Measurements from ENCODE around the gene DROSHA. TPM values are rescaled to one million over a fixed set of nuclear protein-coding genes. Genes with fewer than 3 reads are reported as not detected.

DROSHA gene
- total RNA-seq, 1 experiment from 2014 or later = 106 TPM

DNA sequence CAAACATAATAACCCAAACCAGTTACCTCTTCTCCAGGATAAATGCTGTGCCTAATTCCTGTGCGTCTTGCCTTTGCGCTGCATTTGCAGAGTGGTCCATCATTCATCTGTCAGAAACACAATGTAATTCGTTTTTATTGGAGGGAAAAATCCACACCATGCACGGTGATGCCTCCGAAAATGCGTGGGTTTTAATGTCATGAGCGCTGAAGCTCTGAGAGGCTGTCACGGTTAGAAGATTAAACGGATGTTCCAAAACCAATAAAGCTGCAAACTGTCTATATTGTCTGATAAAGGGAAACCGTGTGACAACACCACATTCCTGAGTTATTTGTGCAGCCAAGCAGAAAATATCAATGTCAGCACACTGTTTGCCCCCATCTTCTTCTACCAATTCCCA, 27.4 kb downstream of the DROSHA start:
- WGBS (ENCODE audit: extremely low coverage, insufficient read length, low lambda C conversion rate) = no CpG with 5 or more reads among the region's 10 CpGs
- no peaks in the 10 kb centered on the region for H3K9me3 Mint-ChIP-seq

More for the DNA sequence above, 27.4 kb downstream of the DROSHA start:
- Histone ChIP-seq H3T11ph (ENCODE audit: low read length) (no peak overlapping the region), H3K79me1 (ENCODE audit: insufficient read depth, low read depth, low read length, poor library complexity, severe bottlenecking) (no peaks in the 10 kb centered on the region), H2AK5ac (ENCODE audit: insufficient read length, low read length) (no peak overlapping the region), H4K20me1 (ENCODE audit: control insufficient read depth, insufficient read depth, insufficient read length) (no peaks in the 10 kb centered on the region), H3K18ac (ENCODE audit: insufficient read length, low read depth, low read length) (no peak overlapping the region), H4K8ac (replicated peaks; ENCODE audit: insufficient read length, low read depth, low read length) (no peak overlapping the region), H3K27me3 (ENCODE audit: insufficient read depth, low read length) (no peaks in the 10 kb centered on the region; the same call in 1 of the 2 replicates), H2BK120ac (ENCODE audit: low read depth, low read length, poor library complexity, severe bottlenecking) (no peak overlapping the region), H2BK12ac (ENCODE audit: insufficient read length, low read depth, low read length) (no peak overlapping the region), H2BK15ac (ENCODE audit: low read depth, low read length) (no peak overlapping the region), H3K27ac (ENCODE audit: insufficient read length, low read depth, low read length) (no peak overlapping the region), H3K14ac (ENCODE audit: insufficient read depth, low read length) (no peak overlapping the region), H3K4ac (ENCODE audit: low read depth, low read length) (no peak overlapping the region), H4K5ac (ENCODE audit: insufficient read length, low read depth, low read length) (no peak overlapping the region), H2BK20ac (ENCODE audit: low read depth, low read length, poor library complexity, severe bottlenecking) (no peak overlapping the region), H2AFZ (ENCODE audit: low read length) (no peak overlapping the region), H3K4me2 (ENCODE audit: insufficient read depth, insufficient read length, low read length) (no peak overlapping the region), H3K4me1 (ENCODE audit: insufficient read depth, low read length) (no peaks in the 10 kb centered on the region), H3K23me2 (ENCODE audit: insufficient read length, low read depth, low read length, poor library complexity, severe bottlenecking) (no peaks in the 10 kb centered on the region), H3K79me2 (ENCODE audit: insufficient read depth, low read length) (no peaks in the 10 kb centered on the region), H3K9me3 (ENCODE audit: control insufficient read depth, low read depth, low read length) (no peaks in the 10 kb centered on the region), H2BK5ac (ENCODE audit: insufficient read length, low read length) (no peak overlapping the region), H3K23ac (ENCODE audit: insufficient read length, low read depth, low read length) (no peak overlapping the region), H4K91ac (ENCODE audit: insufficient read length, low read depth, low read length) (no peak overlapping the region), H3K9ac (ENCODE audit: extremely low read depth, insufficient read length, low read length) (no peak overlapping the region), H3K56ac (ENCODE audit: insufficient read length, low read depth, low read length) (no peak overlapping the region)
- DNase-seq = no peak
- TF ChIP-seq CTCF (conservative IDR thresholded peaks at IDR 0.05) = no peak
- Mint-ChIP-seq H3K4me1 (no peaks in the 10 kb centered on the region), H3K27me3 (ENCODE audit: low read depth) (no peaks in the 10 kb centered on the region), H3K4me3 (no peak overlapping the region), H3K36me3 (ENCODE audit: insufficient read depth in 1 of 3, low read depth in 3 of 3) (peaks cover 22 to 89% (median 67%) of the 10 kb centered on the region in 3 experiments; a peak in 6 of 7 replicates), H3K27ac (no peak overlapping the region)

Data from H9 (cell line).